ENCODE measurements around the gene SEMA4A.
"Not testable (repeated sequence)": the region's sequence is repeated elsewhere in the genome, so short reads cannot be mapped to it uniquely, and the experiment has no call there.

The SEMA4A gene

DNA sequence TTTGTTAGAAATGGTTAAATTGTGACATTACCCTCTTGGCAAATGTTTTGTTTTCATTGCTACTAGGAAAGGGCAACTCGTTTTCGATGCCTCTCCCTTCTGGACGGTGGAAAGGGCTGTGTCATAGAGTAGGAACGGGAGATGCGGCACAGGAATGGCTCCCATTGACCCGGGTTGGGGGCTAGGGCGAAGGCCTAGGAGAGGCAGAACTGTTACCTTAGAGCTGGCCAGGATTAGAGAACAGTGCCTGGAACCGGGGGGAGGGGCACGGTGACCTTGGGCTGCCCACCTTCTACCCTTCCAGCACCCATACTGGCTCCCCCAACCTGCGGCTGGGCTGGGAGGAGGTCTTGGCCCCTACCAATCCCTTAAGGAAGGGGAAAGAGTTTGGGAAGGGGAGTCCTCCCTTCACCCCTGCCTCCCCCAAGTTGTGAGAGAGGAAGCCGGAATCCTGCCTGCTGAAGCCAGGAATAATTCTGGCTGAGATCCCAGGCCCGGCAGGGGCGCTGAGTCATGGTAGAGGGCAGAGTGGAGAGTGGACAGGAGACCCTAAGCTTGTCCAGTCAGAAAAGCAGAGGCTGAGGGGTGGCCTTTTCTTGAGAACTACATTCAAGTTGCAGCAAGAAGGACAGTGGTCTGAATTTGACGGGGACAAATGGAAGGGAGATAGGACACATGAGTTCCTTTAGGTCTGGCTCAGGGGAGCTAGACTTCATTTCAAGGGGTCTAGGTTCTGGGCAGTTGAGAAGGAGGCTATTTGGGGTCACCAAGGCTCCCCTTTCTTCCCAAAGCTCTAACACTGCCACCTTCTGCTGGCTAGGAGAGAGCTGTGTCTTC is 30.6 kb upstream of the SEMA4A start:
- POLR2A ChIA-PET = interaction anchor here (17.9 kb wide), 1 partner anchor 21 kb away, joined by 266 read pairs; no protein-coding TSS in a partner anchor
- CTCF ChIA-PET = interaction anchor here (1.0 to 27.7 kb wide), 5 partner anchors 8 to 102 kb away, joined by 4 to 1172 read pairs (median 7); partner anchors contain the start of genes LMNA and MEX3A
- TF ChIP-seq, protein P1, sequence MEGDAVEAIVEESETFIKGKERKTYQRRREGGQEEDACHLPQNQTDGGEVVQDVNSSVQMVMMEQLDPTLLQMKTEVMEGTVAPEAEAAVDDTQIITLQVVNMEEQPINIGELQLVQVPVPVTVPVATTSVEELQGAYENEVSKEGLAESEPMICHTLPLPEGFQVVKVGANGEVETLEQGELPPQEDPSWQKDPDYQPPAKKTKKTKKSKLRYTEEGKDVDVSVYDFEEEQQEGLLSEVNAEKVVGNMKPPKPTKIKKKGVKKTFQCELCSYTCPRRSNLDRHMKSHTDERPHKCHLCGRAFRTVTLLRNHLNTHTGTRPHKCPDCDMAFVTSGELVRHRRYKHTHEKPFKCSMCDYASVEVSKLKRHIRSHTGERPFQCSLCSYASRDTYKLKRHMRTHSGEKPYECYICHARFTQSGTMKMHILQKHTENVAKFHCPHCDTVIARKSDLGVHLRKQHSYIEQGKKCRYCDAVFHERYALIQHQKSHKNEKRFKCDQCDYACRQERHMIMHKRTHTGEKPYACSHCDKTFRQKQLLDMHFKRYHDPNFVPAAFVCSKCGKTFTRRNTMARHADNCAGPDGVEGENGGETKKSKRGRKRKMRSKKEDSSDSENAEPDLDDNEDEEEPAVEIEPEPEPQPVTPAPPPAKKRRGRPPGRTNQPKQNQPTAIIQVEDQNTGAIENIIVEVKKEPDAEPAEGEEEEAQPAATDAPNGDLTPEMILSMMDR (IDR thresholded peaks at IDR 0.05; ENCODE audit: control extremely low read depth, extremely low read depth, low read depth, missing control alignments) = peak; percentile 39
- DNase-seq (ENCODE audit: extremely low spot score) = no peak

DNA sequence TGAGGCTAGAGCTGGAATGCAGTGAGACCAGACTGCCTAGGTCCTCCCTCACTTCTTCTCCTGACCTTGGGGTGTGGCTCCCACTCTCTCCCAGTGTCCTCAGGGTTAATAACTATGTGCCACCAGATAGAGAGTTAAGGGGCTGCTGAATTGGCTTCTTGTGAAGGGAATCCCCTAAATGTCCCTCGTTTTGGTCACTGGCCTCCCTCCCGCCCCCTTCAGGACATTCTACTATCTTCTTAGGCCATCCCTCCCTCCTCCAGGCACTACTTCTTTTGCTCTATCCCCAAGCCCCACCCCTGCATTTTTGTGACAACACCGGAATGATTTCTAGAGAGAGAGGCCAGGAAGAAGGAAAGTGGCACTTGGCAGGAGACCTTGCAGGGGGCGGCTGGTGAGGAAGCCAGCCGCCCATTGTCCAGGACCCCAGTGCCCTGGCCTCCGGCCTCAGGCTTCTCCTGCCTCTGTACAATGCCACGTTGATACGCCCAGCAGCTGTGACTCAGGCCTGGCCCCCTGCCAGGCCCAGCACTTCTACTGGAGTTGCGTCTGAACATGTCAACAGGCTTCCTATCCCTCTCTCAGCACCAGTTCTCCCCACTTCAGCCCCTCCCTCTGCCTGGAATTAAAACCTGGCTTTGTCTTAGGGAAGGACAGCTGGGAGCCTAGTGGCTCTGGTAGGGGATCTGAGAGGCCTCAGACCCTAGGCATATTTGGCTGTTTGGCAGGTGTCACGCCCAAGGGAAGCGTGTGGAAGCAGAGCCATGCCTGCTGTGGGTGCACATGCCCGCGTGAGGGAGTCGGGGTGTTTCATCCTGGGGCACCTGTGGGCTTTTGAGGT is 29.8 kb upstream of the SEMA4A start:
- ChIA-PET POLR2A (interaction anchor here (4.3 to 17.9 kb wide), 2 partner anchors 8 to 22 kb away, joined by 23 to 266 read pairs; partner anchors contain the start of gene LMNA), CTCF (interaction anchor here (1.0 to 27.7 kb wide), 5 partner anchors 9 to 101 kb away, joined by 4 to 1172 read pairs (median 7); partner anchors contain the start of genes LMNA and MEX3A)
- DNase-seq (ENCODE audit: extremely low spot score) = no peak
- TF ChIP-seq, protein P1 (IDR thresholded peaks at IDR 0.05; ENCODE audit: control extremely low read depth, extremely low read depth, low read depth, missing control alignments) = no peak

DNA sequence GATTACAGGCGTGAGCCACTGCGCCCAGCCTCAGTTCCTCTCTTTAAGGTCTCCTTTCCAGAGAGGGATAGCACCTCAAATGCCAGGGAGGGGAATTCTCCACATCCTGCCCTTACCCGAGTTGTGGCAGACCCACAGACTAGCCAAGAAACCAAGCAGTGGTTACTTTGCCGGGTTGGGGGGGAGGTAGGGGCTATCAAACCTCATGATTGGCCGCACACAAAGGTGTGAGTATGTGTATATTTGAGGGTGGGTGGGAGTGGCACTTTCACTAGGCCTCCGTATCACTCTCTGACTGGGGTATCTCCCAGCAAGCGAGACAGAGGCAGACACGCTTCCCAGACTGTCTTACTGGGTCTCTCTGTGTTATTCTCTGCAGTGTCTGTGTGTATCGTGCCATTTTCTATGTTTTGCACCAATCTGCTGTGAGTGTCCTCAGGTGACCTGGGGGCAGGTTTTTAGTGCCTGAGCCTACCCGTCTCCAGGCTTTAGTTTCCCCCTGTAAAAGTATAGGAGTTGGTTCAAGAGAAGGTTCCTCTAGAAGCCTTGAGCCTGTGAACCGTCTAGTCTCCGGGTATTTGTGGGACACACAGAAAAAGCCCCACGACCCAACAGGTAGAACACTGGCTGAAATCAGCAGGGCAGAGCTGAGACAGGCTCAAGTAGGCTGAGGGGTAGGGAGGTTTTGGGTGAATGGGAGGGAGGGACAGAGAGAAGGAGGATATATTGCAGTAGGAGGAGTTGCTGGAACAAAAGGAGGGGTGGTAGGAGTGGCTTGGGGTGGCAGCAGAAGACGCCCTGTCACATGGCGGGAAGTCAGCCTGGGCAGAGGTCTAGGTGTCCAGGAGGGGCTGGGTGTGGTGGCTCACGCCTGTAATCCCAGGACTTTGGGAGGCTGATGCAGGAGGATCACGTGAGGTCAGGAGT is 28.6 kb upstream of the SEMA4A start:
- TF ChIP-seq, protein P1 (IDR thresholded peaks at IDR 0.05; ENCODE audit: control extremely low read depth, extremely low read depth, low read depth, missing control alignments) = no peak
- DNase-seq (ENCODE audit: extremely low spot score) = no peak
- CTCF ChIA-PET = interaction anchor here (0.6 to 27.7 kb wide), 6 partner anchors 8 to 218 kb away, joined by 3 to 1172 read pairs (median 5); partner anchors contain the start of genes LMNA and MEX3A
- POLR2A ChIA-PET = interaction anchor here (1.0 to 17.9 kb wide), 4 partner anchors 9 to 26 kb away, joined by 3 to 266 read pairs (median 13); partner anchors contain the start of gene LMNA

DNA sequence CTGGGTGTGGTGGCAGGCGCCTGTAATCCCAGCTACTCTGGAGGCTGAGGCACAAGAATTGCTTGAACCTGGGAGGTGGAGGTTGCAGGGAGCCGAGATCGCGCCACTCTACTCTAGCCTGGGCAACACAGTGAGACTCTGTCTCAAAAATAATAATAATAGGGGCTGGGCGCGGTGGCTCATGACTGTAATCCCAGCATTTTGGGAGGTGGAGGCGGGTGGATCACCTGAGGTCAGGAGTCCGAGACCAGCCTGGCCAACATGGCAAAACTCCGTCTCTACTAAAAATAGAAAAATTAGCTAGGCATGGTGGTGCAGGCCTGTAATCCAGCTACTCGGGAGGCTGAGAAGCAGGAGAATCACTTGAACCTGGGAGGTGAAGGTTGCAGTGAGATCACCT is 27.8 kb upstream of the SEMA4A start:
- POLR2A ChIA-PET = interaction anchor here (1.0 to 17.9 kb wide), 4 partner anchors 10 to 25 kb away, joined by 3 to 266 read pairs (median 13); partner anchors contain the start of gene LMNA
- CTCF ChIA-PET = interaction anchor here (1.4 to 27.7 kb wide), 5 partner anchors 9 to 99 kb away, joined by 3 to 1172 read pairs (median 6); partner anchors contain the start of genes LMNA and MEX3A

DNA sequence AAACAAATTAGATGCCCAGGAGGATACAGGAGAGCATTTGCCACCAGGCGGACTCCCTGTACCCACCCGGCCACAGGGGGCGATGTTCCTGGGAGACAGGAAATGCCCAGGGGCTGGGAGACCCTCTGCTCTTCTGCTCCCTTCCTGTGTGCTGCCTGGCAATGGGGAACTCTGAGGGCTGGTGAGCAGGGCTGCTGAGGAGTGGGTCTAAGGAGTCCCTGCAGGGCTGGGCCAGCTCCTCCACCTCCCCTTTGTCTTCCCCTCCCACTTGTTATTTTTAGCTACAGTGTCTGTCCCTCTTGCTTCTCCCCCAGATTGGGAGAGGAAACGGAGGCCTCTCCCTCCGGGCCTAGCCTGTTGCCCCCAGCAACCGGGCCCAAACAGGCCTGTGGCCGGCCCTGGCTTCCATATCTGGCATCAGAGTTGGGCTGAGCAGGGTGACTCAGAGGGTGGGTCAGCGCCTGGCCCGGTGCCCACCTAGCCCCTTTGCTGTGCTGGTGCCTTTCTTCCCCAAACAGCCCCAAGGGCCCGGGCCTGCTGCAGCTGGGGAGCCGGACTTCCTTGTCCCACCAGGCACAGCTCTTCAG is 27.2 kb upstream of the SEMA4A start:
- POLR2A ChIA-PET = interaction anchor here (0.8 to 17.9 kb wide), 4 partner anchors 11 to 25 kb away, joined by 3 to 266 read pairs (median 14); partner anchors contain the start of gene LMNA
- TF ChIP-seq, protein P1 (IDR thresholded peaks at IDR 0.05; ENCODE audit: control extremely low read depth, extremely low read depth, low read depth, missing control alignments) = peak; percentile 39
- CTCF ChIA-PET = interaction anchor here (1.4 to 27.7 kb wide), 5 partner anchors 9 to 98 kb away, joined by 4 to 1172 read pairs (median 10); partner anchors contain the start of genes LMNA, MEX3A and SLC25A44
- peak; percentile 49 for DNase-seq (ENCODE audit: extremely low spot score)

More for the DNA sequence above, 27.8 kb upstream of the SEMA4A start:
- DNase-seq (ENCODE audit: extremely low spot score) = not testable (repeated sequence)
